AG09309 (cell line): ENCODE data around the gene SUMO4.

Experiments
- DNase-seq: peaks from one replicate; pipeline ENCODE4 v3.0.0-alpha.2; 2010; ENCODE audit warnings: low read depth
- H3K4me3 ChIP-seq: 2 replicates; pipeline ENCODE4 v1.5.1; 2011; ENCODE audit warnings: mild to moderate bottlenecking, low read depth, low read length, moderate library complexity; ENCODE audit not compliant: control insufficient read depth
- TF ChIP-seq, protein P1 (sequence below): IDR thresholded peaks from 2 replicates; pipeline ENCODE4 v1.5.1; 2011; ENCODE audit warnings: mild to moderate bottlenecking, low read depth, low read length, inconsistent platforms; ENCODE audit not compliant: insufficient read depth, control insufficient read depth; ENCODE audit errors: missing control alignments

Gene SUMO4

DNA sequence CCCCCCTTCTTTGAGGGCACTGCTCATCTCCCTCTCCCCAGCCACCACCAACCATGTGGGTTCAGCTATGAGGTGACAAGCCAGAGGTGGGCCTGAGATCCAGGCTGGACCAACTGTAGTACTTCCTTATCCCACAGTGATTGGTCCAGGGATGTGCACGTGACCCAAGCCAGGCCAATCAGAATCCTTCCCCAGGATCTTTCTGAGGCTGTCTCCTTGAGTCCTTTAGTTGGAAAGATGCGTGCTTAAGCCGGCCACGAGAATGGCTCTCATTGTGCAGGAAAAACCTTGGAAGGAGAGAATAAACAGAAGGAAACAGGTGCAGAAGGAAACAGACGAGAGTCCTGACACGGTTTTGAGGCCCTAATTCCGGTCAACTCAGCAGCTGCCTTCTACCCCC lies 45.5 kb downstream of the SUMO4 start:
- TF ChIP-seq, protein P1, sequence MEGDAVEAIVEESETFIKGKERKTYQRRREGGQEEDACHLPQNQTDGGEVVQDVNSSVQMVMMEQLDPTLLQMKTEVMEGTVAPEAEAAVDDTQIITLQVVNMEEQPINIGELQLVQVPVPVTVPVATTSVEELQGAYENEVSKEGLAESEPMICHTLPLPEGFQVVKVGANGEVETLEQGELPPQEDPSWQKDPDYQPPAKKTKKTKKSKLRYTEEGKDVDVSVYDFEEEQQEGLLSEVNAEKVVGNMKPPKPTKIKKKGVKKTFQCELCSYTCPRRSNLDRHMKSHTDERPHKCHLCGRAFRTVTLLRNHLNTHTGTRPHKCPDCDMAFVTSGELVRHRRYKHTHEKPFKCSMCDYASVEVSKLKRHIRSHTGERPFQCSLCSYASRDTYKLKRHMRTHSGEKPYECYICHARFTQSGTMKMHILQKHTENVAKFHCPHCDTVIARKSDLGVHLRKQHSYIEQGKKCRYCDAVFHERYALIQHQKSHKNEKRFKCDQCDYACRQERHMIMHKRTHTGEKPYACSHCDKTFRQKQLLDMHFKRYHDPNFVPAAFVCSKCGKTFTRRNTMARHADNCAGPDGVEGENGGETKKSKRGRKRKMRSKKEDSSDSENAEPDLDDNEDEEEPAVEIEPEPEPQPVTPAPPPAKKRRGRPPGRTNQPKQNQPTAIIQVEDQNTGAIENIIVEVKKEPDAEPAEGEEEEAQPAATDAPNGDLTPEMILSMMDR, result no peak
- no peak for DNase-seq
- no peak overlapping the region for H3K4me3 ChIP-seq

DNA sequence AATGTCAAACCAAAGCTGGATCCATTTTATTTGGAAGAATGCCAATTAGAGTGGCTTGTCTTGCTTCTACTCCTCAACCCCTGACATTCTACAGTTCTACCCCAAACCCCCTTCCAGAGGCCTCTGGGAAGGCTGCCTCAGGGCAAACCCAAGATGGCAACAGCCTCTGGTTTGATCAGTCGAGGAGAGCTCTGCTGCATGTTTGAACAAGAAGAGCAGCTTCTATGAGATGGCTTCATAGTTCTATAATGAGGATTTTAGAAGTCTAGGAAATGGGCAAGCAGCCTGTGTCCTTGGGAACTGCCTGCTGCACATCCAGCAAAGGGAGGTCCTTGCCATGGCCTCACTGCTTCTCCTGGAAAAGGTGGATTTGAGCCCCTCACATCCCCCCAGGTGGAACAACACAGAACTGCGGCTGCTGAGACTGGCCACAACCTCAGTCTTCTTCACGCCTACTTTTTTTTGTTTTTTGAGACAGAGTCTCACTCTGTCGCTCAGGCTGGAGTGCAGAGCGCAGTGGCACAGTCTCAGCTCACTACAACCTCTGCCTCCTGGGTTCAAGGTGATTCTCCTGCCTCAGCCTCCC lies 46.8 kb downstream of the SUMO4 start:
- H3K4me3 ChIP-seq, result no peak overlapping the region
- TF ChIP-seq, protein P1, result no peak
- DNase-seq, result no peak

DNA sequence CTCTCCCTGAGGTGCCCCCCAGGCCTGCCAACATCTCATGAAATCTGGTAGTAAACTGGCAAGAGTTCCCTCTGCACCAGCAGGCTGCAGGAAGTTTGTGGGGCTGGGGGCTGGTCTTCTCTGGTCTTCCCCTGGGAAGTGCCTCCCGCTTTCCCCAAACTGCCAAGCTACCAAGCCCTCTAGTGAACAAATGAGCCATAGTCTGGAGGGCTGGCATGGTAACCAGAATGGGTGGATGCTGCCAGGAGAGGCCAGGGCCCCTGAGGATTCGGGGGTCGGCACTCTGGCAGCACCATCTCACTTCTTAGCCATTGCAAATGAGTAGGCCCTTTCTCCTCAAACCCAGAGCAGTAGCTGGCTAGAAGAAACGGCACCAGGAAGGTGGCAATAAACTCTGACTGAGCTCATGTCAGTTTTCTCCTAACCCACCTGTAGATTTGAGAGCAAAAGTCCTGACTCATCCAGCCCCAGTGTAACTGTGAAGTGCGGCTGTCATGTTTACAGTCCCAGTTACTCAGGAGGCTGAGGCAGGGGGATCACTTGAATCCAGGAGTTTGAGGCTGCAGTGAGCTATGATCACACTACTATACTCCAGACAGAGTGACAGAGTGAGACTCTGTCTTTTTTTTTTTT lies 48.9 kb downstream of the SUMO4 start:
- H3K4me3 ChIP-seq, result no peak overlapping the region
- no peak for DNase-seq
- TF ChIP-seq, protein P1, result no peak

DNA sequence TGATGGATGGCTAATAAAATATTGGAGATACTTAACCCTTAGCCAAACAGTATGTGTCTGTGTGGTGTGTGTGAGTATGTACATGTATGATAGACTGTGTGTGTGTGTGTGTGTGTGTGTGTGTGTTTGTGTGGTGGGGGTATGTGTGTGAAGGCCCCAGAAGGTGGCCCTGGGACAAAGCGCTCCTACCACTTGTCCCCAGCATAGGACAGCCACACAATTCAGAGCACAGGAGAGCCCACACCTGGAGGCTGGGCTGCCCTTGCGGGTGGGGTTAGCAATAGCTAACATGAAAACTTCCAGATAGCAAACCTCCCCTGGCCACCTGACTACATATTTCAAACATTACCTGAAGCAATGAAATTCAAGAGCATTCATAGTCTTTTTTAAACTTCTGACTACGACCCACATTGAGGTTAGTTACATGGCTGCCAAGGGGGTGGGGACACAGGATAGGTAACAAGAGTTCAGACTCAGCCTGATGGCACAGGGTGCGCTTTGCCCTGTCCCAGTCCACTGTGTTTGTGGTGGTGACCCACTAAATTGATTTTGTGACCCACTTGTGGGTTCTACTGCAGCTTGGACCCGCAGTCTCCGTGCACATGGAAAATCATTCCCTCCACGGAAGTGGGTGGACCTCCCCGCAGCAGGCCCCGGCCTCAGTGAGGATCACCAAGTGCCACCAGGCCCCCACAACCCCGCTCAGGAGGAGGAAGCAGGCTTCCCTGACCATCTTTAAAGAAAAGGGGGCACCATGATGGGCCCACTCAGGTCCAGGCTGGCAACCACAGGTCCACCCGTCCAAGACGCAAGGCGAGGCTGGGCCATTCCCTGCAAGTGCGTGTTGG lies 50.0 kb downstream of the SUMO4 start:
- TF ChIP-seq, protein P1, result no peak
- no peak overlapping the region for H3K4me3 ChIP-seq
- no peak for DNase-seq
